HG03045 (cell line): ENCODE measurements around the gene NEDD4L.
"Not testable (repeated sequence)": the region's sequence is repeated elsewhere in the genome, so short reads cannot be mapped to it uniquely, and the experiment has no call there.

Source experiments
- ATAC-seq: cut with Tn5 transposase; IDR thresholded peaks from one replicate; pipeline ENCODE4 v1.9.1; 2021; ENCODE audit warnings: mild to moderate bottlenecking, moderate library complexity; ENCODE audit not compliant: unreplicated experiment

NEDD4L gene

GRCh38 chr18:58432050-58432727 is 388.2 kb downstream of the NEDD4L start:
- no peak for ATAC-seq

GRCh38 chr18:58435221-58436005 is 391.4 kb downstream of the NEDD4L start:
- ATAC-seq, result not testable (repeated sequence)

- ATAC-seq, result no peak
These were observed 394.3 kb downstream of the NEDD4L start for GRCh38 chr18:58438161-58438957.

DNA sequence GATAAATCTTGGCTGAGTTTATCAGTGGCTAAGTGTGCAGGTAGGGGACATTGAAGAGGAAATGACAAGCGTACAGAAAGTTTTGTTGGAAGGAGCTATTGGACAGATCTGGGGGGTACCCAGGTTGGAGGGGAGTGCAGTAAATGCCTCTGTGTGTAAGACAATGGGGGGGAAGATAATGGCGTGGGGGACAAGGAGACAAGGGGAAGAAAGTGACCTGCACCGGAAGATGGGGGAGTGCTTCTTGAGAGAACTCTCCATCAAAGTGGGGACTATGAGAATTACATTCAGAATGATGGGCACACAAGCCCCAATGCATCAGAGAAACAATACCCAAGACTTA is 394.9 kb downstream of the NEDD4L start:
- ATAC-seq, result no peak

DNA sequence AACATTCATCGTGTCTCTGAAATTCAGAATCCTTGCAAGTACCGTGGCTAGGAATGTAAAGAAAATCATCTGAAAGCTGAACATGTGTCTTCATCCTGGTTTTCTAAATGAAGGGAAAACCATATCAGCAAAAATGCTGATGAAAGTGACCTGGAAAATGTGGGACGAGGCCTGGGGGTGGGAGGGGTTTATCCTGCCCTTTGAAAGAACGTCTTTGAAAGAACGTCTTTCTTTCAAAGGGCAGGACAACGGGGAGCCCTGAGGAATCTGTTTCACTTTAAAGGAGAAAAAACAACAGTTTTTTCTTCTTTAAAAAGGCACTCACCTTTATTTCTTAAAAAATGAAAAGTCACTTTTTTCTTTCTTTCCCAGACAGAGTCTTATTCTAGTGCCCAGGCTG is 399.6 kb downstream of the NEDD4L start:
- no peak for ATAC-seq

GRCh38 chr18:58446391-58447060 is 402.5 kb downstream of the NEDD4L start:
- ATAC-seq, result no peak

GRCh38 chr18:58447402-58448095 is 403.5 kb downstream of the NEDD4L start:
- no peak for ATAC-seq

- ATAC-seq, result no peak
These were observed 405.4 kb downstream of the NEDD4L start for GRCh38 chr18:58449464-58449863.
